Measurements from ENCODE around the gene AQP12A. TPM values are rescaled to one million over a fixed set of nuclear protein-coding genes. Genes with fewer than 3 reads are reported as not detected.

Gene AQP12A
- polyA plus RNA-seq, 1 of the 3 experiments (the other 2 are of a cell fraction): not detected

DNA sequence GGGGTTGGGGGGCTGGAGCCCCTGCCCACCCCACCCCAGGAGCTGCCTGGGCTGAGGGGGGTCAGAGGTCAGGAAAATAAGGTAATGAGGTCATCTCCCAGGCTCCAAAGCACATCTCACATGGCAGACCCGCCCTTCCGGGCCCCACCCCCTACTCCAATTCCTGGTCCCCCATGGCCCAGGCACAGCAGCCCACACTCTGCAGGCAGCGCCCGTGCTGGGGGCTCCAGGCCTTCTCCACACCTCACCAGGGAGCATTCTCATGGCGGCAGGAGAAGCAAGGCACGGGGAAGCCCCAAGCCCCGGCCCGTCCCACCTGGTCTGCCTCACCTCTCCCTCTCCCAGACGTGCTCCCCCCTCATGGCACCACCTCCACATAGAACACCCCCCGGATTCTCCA lies 43.8 kb downstream of the AQP12A start:
- H3K9me2 ChIP-seq: no peaks in the 10 kb centered on the region
- H3F3A ChIP-seq (replicated peaks; ENCODE audit: insufficient read depth): no peaks in the 10 kb centered on the region
- no peak overlapping the region for H2AFZ ChIP-seq (ENCODE audit: low read depth)
- POLR2A ChIA-PET: no interaction called here
- DNase-seq: no peak
- CTCF ChIA-PET: no interaction called here
- WGBS (ENCODE audit: low lambda C conversion rate): 63% methylated on average over 5 of the region's 10 CpGs
- no peak overlapping the region for H3K4me3 ChIP-seq (ENCODE audit: low read depth in 2 of 2, low read length in 1 of 2)
- H3K9me3 ChIP-seq: no peaks in the 10 kb centered on the region
- no peaks in the 10 kb centered on the region for H3K36me3 ChIP-seq (replicated peaks in 1 of 2; ENCODE audit: control insufficient read depth in 1 of 2, insufficient read depth in 2 of 2, low read length in 1 of 2)
- H3K4me1 ChIP-seq (ENCODE audit: control insufficient read depth in 1 of 2, insufficient read depth in 2 of 2, low read depth in 1 of 2, low read length in 1 of 2): peaks cover 0 to 43% of the 10 kb centered on the region in 2 experiments; a peak in 1 of 4 replicates
- H3K27me3 ChIP-seq (ENCODE audit: insufficient read depth): no peaks in the 10 kb centered on the region
- H3K79me2 ChIP-seq (ENCODE audit: insufficient read depth): no peaks in the 10 kb centered on the region
- no peaks in the 10 kb centered on the region for H4K20me1 ChIP-seq (ENCODE audit: insufficient read depth)
- H3K9ac ChIP-seq: no peak overlapping the region
- TF ChIP-seq, protein P1, sequence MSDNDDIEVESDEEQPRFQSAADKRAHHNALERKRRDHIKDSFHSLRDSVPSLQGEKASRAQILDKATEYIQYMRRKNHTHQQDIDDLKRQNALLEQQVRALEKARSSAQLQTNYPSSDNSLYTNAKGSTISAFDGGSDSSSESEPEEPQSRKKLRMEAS (IDR thresholded peaks at IDR 0.05; ENCODE audit: low read depth): no peak
- no peak for TF ChIP-seq EP300 (IDR thresholded peaks at IDR 0.05; ENCODE audit: borderline replicate concordance in 1 of 2, low read depth in 1 of 2, low read length in 1 of 2)
- no peak for TF ChIP-seq SIN3A (IDR thresholded peaks at IDR 0.05; ENCODE audit: borderline replicate concordance, low read depth, low read length)
- H3K27ac ChIP-seq (ENCODE audit: low read depth in 2 of 2, low read length in 1 of 2): no peak overlapping the region
- no peak overlapping the region for H3K4me2 ChIP-seq

DNA sequence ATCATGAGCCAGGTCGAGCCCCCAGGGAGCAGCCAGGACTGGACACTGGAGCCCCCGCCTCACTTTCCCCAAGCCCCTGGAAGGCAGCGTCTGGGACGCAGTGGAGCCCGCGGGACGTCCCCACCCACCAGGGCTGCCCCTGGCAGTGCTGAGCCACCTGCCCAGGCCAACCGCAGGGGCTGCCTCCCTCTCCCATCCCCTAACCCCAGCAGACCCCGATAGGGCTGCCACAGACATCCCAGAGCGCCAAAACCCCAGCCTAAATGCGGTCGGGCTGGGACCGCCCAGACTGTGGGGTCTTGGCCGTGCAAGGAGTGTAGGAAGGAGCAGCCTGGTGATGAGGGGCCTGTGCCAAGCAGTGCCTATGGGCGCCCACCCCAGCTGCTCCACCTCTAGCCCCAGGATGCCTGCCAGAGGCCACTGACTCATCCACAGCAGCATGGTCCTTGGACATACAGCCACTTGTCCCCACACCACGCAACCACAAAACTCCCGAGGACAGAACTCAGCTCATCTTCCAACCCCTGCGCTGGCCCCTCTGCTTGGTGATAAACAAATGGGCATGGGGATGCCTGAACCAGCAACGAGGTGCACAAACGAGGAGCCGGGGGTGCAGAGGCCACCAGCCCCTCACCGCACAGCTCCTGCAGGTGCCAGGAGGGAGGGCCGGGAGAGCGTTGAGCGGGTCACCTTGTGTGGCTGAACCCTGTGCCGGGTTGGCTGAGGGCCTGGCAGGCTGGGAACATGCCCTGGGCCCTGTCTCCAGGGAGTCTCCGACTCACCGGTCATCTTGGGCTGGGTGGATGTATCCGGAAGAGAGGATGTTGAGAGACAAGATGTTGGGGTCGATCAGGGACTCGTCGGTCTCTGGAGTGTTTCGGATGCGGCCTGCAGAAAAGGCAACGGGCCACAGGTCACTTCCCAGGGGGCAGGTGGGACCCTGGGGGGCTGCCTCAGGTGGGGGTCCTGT lies 44.9 kb downstream of the AQP12A start:
- Histone ChIP-seq H3K4me2 (no peak overlapping the region), H3K9ac (no peak overlapping the region), H3K36me3 (replicated peaks in 1 of 2; ENCODE audit: control insufficient read depth in 1 of 2, insufficient read depth in 2 of 2, low read length in 1 of 2) (no peaks in the 10 kb centered on the region), H3K4me1 (ENCODE audit: control insufficient read depth in 1 of 2, insufficient read depth in 2 of 2, low read depth in 1 of 2, low read length in 1 of 2) (peaks cover 0 to 32% of the 10 kb centered on the region in 2 experiments; a peak in 1 of 4 replicates), H3K9me3 (no peaks in the 10 kb centered on the region), H3K9me2 (no peaks in the 10 kb centered on the region), H2AFZ (ENCODE audit: low read depth) (no peak overlapping the region), H3K79me2 (ENCODE audit: insufficient read depth) (no peaks in the 10 kb centered on the region), H3K27me3 (ENCODE audit: insufficient read depth) (no peaks in the 10 kb centered on the region), H3K27ac (ENCODE audit: low read depth in 2 of 2, low read length in 1 of 2) (peak overlapping the region in 1 of 2 experiments; percentile 81; a peak in 1 of 4 replicates), H4K20me1 (ENCODE audit: insufficient read depth) (no peaks in the 10 kb centered on the region), H3F3A (replicated peaks; ENCODE audit: insufficient read depth) (no peaks in the 10 kb centered on the region), H3K4me3 (ENCODE audit: low read depth in 2 of 2, low read length in 1 of 2) (no peak overlapping the region)
- ChIA-PET POLR2A (no interaction called here), CTCF (no interaction called here)
- TF ChIP-seq RFX5 (IDR thresholded peaks at IDR 0.05; ENCODE audit: low read length): no peak
- no peak for TF ChIP-seq JUND (IDR thresholded peaks at IDR 0.05)
- no peak for TF ChIP-seq FOXJ3 (CRISPR knock-in tag; IDR thresholded peaks at IDR 0.05)
- no peak for TF ChIP-seq MEF2A (IDR thresholded peaks at IDR 0.05; ENCODE audit: borderline replicate concordance, low read depth)
- TF ChIP-seq, protein P2, sequence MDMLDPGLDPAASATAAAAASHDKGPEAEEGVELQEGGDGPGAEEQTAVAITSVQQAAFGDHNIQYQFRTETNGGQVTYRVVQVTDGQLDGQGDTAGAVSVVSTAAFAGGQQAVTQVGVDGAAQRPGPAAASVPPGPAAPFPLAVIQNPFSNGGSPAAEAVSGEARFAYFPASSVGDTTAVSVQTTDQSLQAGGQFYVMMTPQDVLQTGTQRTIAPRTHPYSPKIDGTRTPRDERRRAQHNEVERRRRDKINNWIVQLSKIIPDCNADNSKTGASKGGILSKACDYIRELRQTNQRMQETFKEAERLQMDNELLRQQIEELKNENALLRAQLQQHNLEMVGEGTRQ (IDR thresholded peaks at IDR 0.05; ENCODE audit: borderline replicate concordance, low read depth, low read length): no peak
- TF ChIP-seq CTCF (IDR thresholded peaks at IDR 0.05): no peak
- TF ChIP-seq TAF1 (IDR thresholded peaks at IDR 0.05; ENCODE audit: borderline replicate concordance, low read depth, low read length): no peak
- TF ChIP-seq PBX3 (IDR thresholded peaks at IDR 0.05): no peak
- no peak for TF ChIP-seq EP300 (IDR thresholded peaks at IDR 0.05; ENCODE audit: borderline replicate concordance in 1 of 2, low read depth in 1 of 2, low read length in 1 of 2)
- no peak for DNase-seq
- 64% methylated on average over 15 of the region's 35 CpGs for WGBS (ENCODE audit: low lambda C conversion rate)

Measured in SK-N-SH (cell line).